Measurements from ENCODE around the gene EEPD1. TPM values are rescaled to one million over a fixed set of nuclear protein-coding genes. Genes with fewer than 3 reads are reported as not detected.

Gene EEPD1
- total RNA-seq, 1 experiment from 2014 or later, result 5.0 TPM

- no peak for DNase-seq
- no peak overlapping the region for H3K27ac Mint-ChIP-seq
Observed at GRCh38 chr7:36161996-36162395, 8.9 kb downstream of the EEPD1 start.

More at GRCh38 chr7:36161996-36162395, 8.9 kb downstream of the EEPD1 start:
- Histone ChIP-seq H2BK12ac (ENCODE audit: insufficient read length, low read depth, low read length) (no peak overlapping the region), H2AFZ (ENCODE audit: low read length) (no peak overlapping the region), H2BK120ac (ENCODE audit: low read depth, low read length, poor library complexity, severe bottlenecking) (no peak overlapping the region), H4K5ac (ENCODE audit: insufficient read length, low read depth, low read length) (no peak overlapping the region), H4K20me1 (ENCODE audit: control insufficient read depth, insufficient read depth, insufficient read length) (no peaks in the 10 kb centered on the region), H3K9ac (ENCODE audit: extremely low read depth, insufficient read length, low read length) (no peak overlapping the region), H3K27ac (ENCODE audit: insufficient read length, low read depth, low read length) (no peak overlapping the region), H3K4me1 (ENCODE audit: insufficient read depth, low read length) (peaks cover 2% of the 10 kb centered on the region; the same call in 1 of the 2 replicates), H3K23ac (ENCODE audit: insufficient read length, low read depth, low read length) (no peak overlapping the region), H3K56ac (ENCODE audit: insufficient read length, low read depth, low read length) (no peak overlapping the region), H3K18ac (ENCODE audit: insufficient read length, low read depth, low read length) (no peak overlapping the region), H3T11ph (ENCODE audit: low read length) (no peak overlapping the region), H2AK5ac (ENCODE audit: insufficient read length, low read length) (no peak overlapping the region), H4K91ac (ENCODE audit: insufficient read length, low read depth, low read length) (no peak overlapping the region), H4K8ac (replicated peaks; ENCODE audit: insufficient read length, low read depth, low read length) (no peak overlapping the region), H3K14ac (ENCODE audit: insufficient read depth, low read length) (no peak overlapping the region), H3K9me3 (ENCODE audit: control insufficient read depth, low read depth, low read length) (no peaks in the 10 kb centered on the region), H2BK15ac (ENCODE audit: low read depth, low read length) (no peak overlapping the region), H3K23me2 (ENCODE audit: insufficient read length, low read depth, low read length, poor library complexity, severe bottlenecking) (no peaks in the 10 kb centered on the region), H3K27me3 (ENCODE audit: insufficient read depth, low read length) (no peaks in the 10 kb centered on the region), H3K79me1 (ENCODE audit: insufficient read depth, low read depth, low read length, poor library complexity, severe bottlenecking) (no peaks in the 10 kb centered on the region), H3K4me2 (ENCODE audit: insufficient read depth, insufficient read length, low read length) (no peak overlapping the region), H3K4ac (ENCODE audit: low read depth, low read length) (no peak overlapping the region), H2BK5ac (ENCODE audit: insufficient read length, low read length) (no peak overlapping the region), H2BK20ac (ENCODE audit: low read depth, low read length, poor library complexity, severe bottlenecking) (no peak overlapping the region), H3K79me2 (ENCODE audit: insufficient read depth, low read length) (peaks cover 4% of the 10 kb centered on the region; the same call in 1 of the 2 replicates)
- Mint-ChIP-seq H3K36me3 (ENCODE audit: insufficient read depth in 1 of 3, low read depth in 3 of 3) (peaks cover 0 to 3% (median 2%) of the 10 kb centered on the region in 3 experiments; a peak in 2 of 7 replicates), H3K4me3 (no peak overlapping the region), H3K4me1 (peaks cover 29 to 30% of the 10 kb centered on the region in 2 experiments), H3K9me3 (no peaks in the 10 kb centered on the region), H3K27me3 (ENCODE audit: low read depth) (peaks cover 10% of the 10 kb centered on the region)
- WGBS (ENCODE audit: extremely low coverage, insufficient read length, low lambda C conversion rate), result no CpG with 5 or more reads among the region's 1 CpG
- TF ChIP-seq CTCF (conservative IDR thresholded peaks at IDR 0.05), result no peak

All from H9 (cell line).